Endodermal cell (in vitro differentiated cells): Measurements from ENCODE around the gene SMARCA4. TPM values are rescaled to one million over a fixed set of nuclear protein-coding genes. Genes with fewer than 3 reads are reported as not detected.
A peak's percentile ranks its signal among the peaks of the same experiment; 100 is the strongest.

Experiments used
- DNase-seq: peaks from one replicate; pipeline ENCODE4 v3.0.0-alpha.2; 2017
- H3K27ac ChIP-seq: 2 replicates; pipeline ENCODE4 v1.5.1; 2013; ENCODE audit warnings: mild to moderate bottlenecking, low read depth, low read length, moderate library complexity
- H3K27me3 ChIP-seq: 2 replicates; pipeline ENCODE4 v1.6.1; 2013; ENCODE audit warnings: mild to moderate bottlenecking, low read length, moderate library complexity; ENCODE audit not compliant: insufficient read depth, control insufficient read depth, poor library complexity, severe bottlenecking
- H3K36me3 ChIP-seq: 2 replicates; pipeline ENCODE4 v1.7.0; 2013; ENCODE audit warnings: mild to moderate bottlenecking, low read length, moderate library complexity; ENCODE audit not compliant: control insufficient read depth, insufficient read depth
- H3K4me1 ChIP-seq: one replicate; pipeline ENCODE4 v1.7.0; 2013; ENCODE audit warnings: low read length; ENCODE audit not compliant: control insufficient read depth, insufficient read depth
- H3K4me3 ChIP-seq: 2 replicates; pipeline ENCODE4 v1.5.1; 2013; ENCODE audit warnings: mild to moderate bottlenecking, low read length, moderate library complexity
- H3K9ac ChIP-seq: 2 replicates; pipeline ENCODE4 v1.6.1; 2013; ENCODE audit warnings: mild to moderate bottlenecking, low read length, moderate library complexity; ENCODE audit not compliant: poor library complexity, severe bottlenecking; ENCODE audit errors: extremely low read depth
- H3K9me3 ChIP-seq: 2 replicates; pipeline ENCODE4 v1.6.1; 2013; ENCODE audit warnings: mild to moderate bottlenecking, low read length, moderate library complexity; ENCODE audit not compliant: control insufficient read depth
- H3K27ac Mint-ChIP-seq: 2 replicates; pipeline ENCODE4 v1.8.0; 2020; ENCODE audit warnings: mixed read lengths
- H3K27me3 Mint-ChIP-seq: 2 replicates; pipeline ENCODE4 v1.8.0; 2021; ENCODE audit warnings: mild to moderate bottlenecking, mixed read lengths; ENCODE audit not compliant: insufficient read depth
- H3K36me3 Mint-ChIP-seq: 2 replicates; pipeline ENCODE4 v1.8.0; 2020; ENCODE audit warnings: low read depth, mixed read lengths
- H3K4me1 Mint-ChIP-seq: 2 replicates; pipeline ENCODE4 v1.8.0; 2020; ENCODE audit warnings: mixed read lengths
- H3K4me3 Mint-ChIP-seq: 2 replicates; pipeline ENCODE4 v1.8.0; 2020; ENCODE audit warnings: mild to moderate bottlenecking, moderate library complexity, mixed read lengths
- H3K9me3 Mint-ChIP-seq: 2 replicates; pipeline ENCODE4 v1.8.0; 2020; ENCODE audit warnings: mild to moderate bottlenecking, mixed read lengths
- CTCF ChIP-seq: fragments of 200-600 bp; sonication (generic); conservative IDR thresholded peaks from 2 replicates; pipeline ENCODE4 v1.5.0; 2021; ENCODE audit warnings: antibody characterized with exemption, mild to moderate bottlenecking
- WGBS, 2 experiments: methylation state at CpG; one replicate each; pipeline versions ENCODE4 v1.1.5 to v1.1.7; 2013; ENCODE audit warnings: missing lambda C conversion rate in 2 of 2, mixed read lengths in 1 of 2; ENCODE audit not compliant: insufficient coverage in 1 of 2, insufficient read length in 1 of 2; 5-methylcytosine and 5-hydroxymethylcytosine counted together
- total RNA-seq, 2 donors: library from RNA; stranded (reverse); fragmentation: NEBNext Ultra II Directional in 1 of 2; extraction: Animal tissue kit (Norgen Biotek cat#: 25700) in 1 of 2; gene quantifications; 2 replicates in 1 of 2; 3 replicates in 1 of 2; pipeline ENCODE4 v1.2.1, GENCODE V29; 2021

SMARCA4 gene
- total RNA-seq, 2 donors from 2014 or later, result 290 to 292 TPM

- Histone ChIP-seq H3K4me3 (no peak overlapping the region), H3K27ac (no peak overlapping the region), H3K9ac (no peak overlapping the region), H3K36me3 (peaks cover 35% of the 10 kb centered on the region), H3K9me3 (peaks cover 6% of the 10 kb centered on the region), H3K4me1 (no peaks in the 10 kb centered on the region), H3K27me3 (no peaks in the 10 kb centered on the region)
- no peaks in the 10 kb centered on the region for H3K4me1 Mint-ChIP-seq
- peaks cover 3% of the 10 kb centered on the region for H3K9me3 Mint-ChIP-seq
- H3K4me3 Mint-ChIP-seq, result no peak overlapping the region
- 94 to 97% methylated on average over 5 to 7 of the region's 8 CpGs for WGBS, 2 experiments
- no peak overlapping the region for H3K27ac Mint-ChIP-seq
- no peak for TF ChIP-seq CTCF
- DNase-seq, result no peak
- peaks cover 33% of the 10 kb centered on the region for H3K36me3 Mint-ChIP-seq
- no peaks in the 10 kb centered on the region for H3K27me3 Mint-ChIP-seq
These were observed 106.7 kb downstream of the SMARCA4 start for GRCh38 chr19:11067356-11068113.

GRCh38 chr19:11069561-11069960 is 108.7 kb downstream of the SMARCA4 start:
- Histone ChIP-seq H3K9me3 (peaks cover 6% of the 10 kb centered on the region), H3K27me3 (no peaks in the 10 kb centered on the region), H3K36me3 (peaks cover 24% of the 10 kb centered on the region), H3K27ac (no peak overlapping the region), H3K4me1 (no peaks in the 10 kb centered on the region), H3K9ac (no peak overlapping the region), H3K4me3 (no peak overlapping the region)
- Mint-ChIP-seq H3K36me3 (peaks cover 22% of the 10 kb centered on the region), H3K4me1 (no peaks in the 10 kb centered on the region), H3K27ac (no peak overlapping the region), H3K9me3 (peaks cover 3% of the 10 kb centered on the region), H3K27me3 (no peaks in the 10 kb centered on the region), H3K4me3 (no peak overlapping the region)
- 89 to 91% methylated on average over 7 to 9 of the region's 9 CpGs for WGBS, 2 experiments
- peak; percentile 63 for DNase-seq
- TF ChIP-seq CTCF, result no peak

GRCh38 chr19:11070123-11070522 is 109.3 kb downstream of the SMARCA4 start:
- no peak for DNase-seq
- 96 to 98% methylated on average over 3 to 4 of the region's 4 CpGs for WGBS, 2 experiments
- no peaks in the 10 kb centered on the region for H3K27me3 Mint-ChIP-seq
- peaks cover 3% of the 10 kb centered on the region for H3K9me3 Mint-ChIP-seq
- Histone ChIP-seq H3K9ac (no peak overlapping the region), H3K4me3 (no peak overlapping the region), H3K9me3 (peaks cover 6% of the 10 kb centered on the region), H3K36me3 (peaks cover 18% of the 10 kb centered on the region), H3K4me1 (no peaks in the 10 kb centered on the region), H3K27ac (no peak overlapping the region), H3K27me3 (no peaks in the 10 kb centered on the region)
- H3K27ac Mint-ChIP-seq, result no peak overlapping the region
- no peak for TF ChIP-seq CTCF
- H3K36me3 Mint-ChIP-seq, result peaks cover 16% of the 10 kb centered on the region
- no peaks in the 10 kb centered on the region for H3K4me1 Mint-ChIP-seq
- H3K4me3 Mint-ChIP-seq, result no peak overlapping the region
